CD14-positive monocyte (primary cell): ENCODE measurements around the gene SLC35D1. TPM values are rescaled to one million over a fixed set of nuclear protein-coding genes. Genes with fewer than 3 reads are reported as not detected.

Source experiments
- DNase-seq, 3 donors: peaks; one replicate each; pipeline ENCODE4 v3.0.0-alpha.2; 2011 to 2022
- H2AFZ ChIP-seq: 2 replicates; pipeline ENCODE4 v1.6.0; 2012; ENCODE audit warnings: mild to moderate bottlenecking, low read depth, low read length, inconsistent platforms; ENCODE audit not compliant: insufficient read depth, poor library complexity, severe bottlenecking
- H3K27ac ChIP-seq, 2 donors: 1 replicate in 1 of 2; 2 replicates in 1 of 2; pipeline ENCODE4 v1.5.1; 2012 to 2013; ENCODE audit warnings: low read length in 2 of 2, control low read depth in 1 of 2, inconsistent platforms in 1 of 2, low read depth in 1 of 2, mild to moderate bottlenecking in 1 of 2
- H3K27me3 ChIP-seq, 2 donors: one replicate each; pipeline versions ENCODE4 v1.6.0 to v1.6.1; 2011 to 2013; ENCODE audit warnings: low read length in 2 of 2; ENCODE audit not compliant: control insufficient read depth in 2 of 2, insufficient read depth in 2 of 2
- H3K36me3 ChIP-seq, 2 donors: replicated peaks in 1 of 2; 1 replicate in 1 of 2; 2 replicates in 1 of 2; pipeline versions ENCODE4 v1.5.1 to v1.6.1; 2012 to 2013; ENCODE audit warnings: low read length in 2 of 2, control low read depth in 1 of 2, inconsistent platforms in 1 of 2, mild to moderate bottlenecking in 1 of 2; ENCODE audit not compliant: insufficient read depth in 2 of 2, control insufficient read depth in 1 of 2
- H3K4me1 ChIP-seq, 2 donors: 1 replicate in 1 of 2; 2 replicates in 1 of 2; pipeline versions ENCODE4 v1.5.1 to v1.6.1; 2012 to 2013; ENCODE audit warnings: low read length in 2 of 2, control low read depth in 1 of 2, inconsistent platforms in 1 of 2, mild to moderate bottlenecking in 1 of 2, moderate library complexity in 1 of 2; ENCODE audit not compliant: insufficient read depth in 2 of 2, control insufficient read depth in 1 of 2
- H3K4me2 ChIP-seq: replicated peaks from 2 replicates; pipeline ENCODE3; 2012; ENCODE audit warnings: low read length, moderate library complexity, mild to moderate bottlenecking; ENCODE audit not compliant: poor library complexity, severe bottlenecking; ENCODE audit errors: extremely low read depth
- H3K4me3 ChIP-seq, 3 experiments: fragments of 200-600 bp in 1 of 3; sonication (generic) in 1 of 3; replicated peaks in 1 of 3; 1 replicate in 2 of 3; 2 replicates in 1 of 3; pipeline ENCODE4 v1.5.1; 2011 to 2013; ENCODE audit warnings: low read length in 3 of 3, mild to moderate bottlenecking in 3 of 3, control low read depth in 2 of 3, low read depth in 2 of 3, inconsistent platforms in 1 of 3, moderate library complexity in 1 of 3
- H3K79me2 ChIP-seq: 2 replicates; pipeline ENCODE4 v1.6.0; 2012; ENCODE audit warnings: mild to moderate bottlenecking, control low read depth, inconsistent platforms, low read length, moderate library complexity; ENCODE audit not compliant: insufficient read depth
- H3K9ac ChIP-seq: 2 replicates; pipeline ENCODE4 v1.6.0; 2017; ENCODE audit warnings: low read length, mild to moderate bottlenecking; ENCODE audit not compliant: insufficient read depth, poor library complexity, severe bottlenecking
- H3K9me3 ChIP-seq, 2 donors: replicated peaks in 1 of 2; 1 replicate in 1 of 2; 2 replicates in 1 of 2; pipeline versions ENCODE4 v1.5.1 to v1.6.1; 2012 to 2013; ENCODE audit warnings: low read length in 2 of 2, control low read depth in 1 of 2; ENCODE audit not compliant: control insufficient read depth in 1 of 2, insufficient read depth in 1 of 2
- H4K20me1 ChIP-seq: 2 replicates; pipeline ENCODE4 v1.6.0; 2012; ENCODE audit warnings: mild to moderate bottlenecking, low read length, control low read depth, moderate library complexity; ENCODE audit not compliant: insufficient read depth
- H3K27ac Mint-ChIP-seq, 7 donors: one replicate each; pipeline ENCODE4 v1.8.0; 2020; ENCODE audit warnings: mild to moderate bottlenecking in 7 of 7, mixed read lengths in 7 of 7, moderate library complexity in 6 of 7, inconsistent platforms in 2 of 7
- H3K27me3 Mint-ChIP-seq, 3 donors: one replicate each; pipeline ENCODE4 v1.8.0; 2021 to 2022; ENCODE audit warnings: low read depth in 3 of 3, mild to moderate bottlenecking in 3 of 3, mixed read lengths in 3 of 3, moderate library complexity in 3 of 3, inconsistent platforms in 1 of 3
- H3K36me3 Mint-ChIP-seq, 2 donors: one replicate each; pipeline ENCODE4 v1.8.0; 2020; ENCODE audit warnings: mixed read lengths in 2 of 2, inconsistent platforms in 1 of 2, mild to moderate bottlenecking in 1 of 2
- H3K4me1 Mint-ChIP-seq: one replicate; pipeline ENCODE4 v1.8.0; 2020; ENCODE audit warnings: mild to moderate bottlenecking, mixed read lengths
- H3K4me3 Mint-ChIP-seq, 2 donors: one replicate each; pipeline ENCODE4 v1.8.0; 2020; ENCODE audit warnings: mild to moderate bottlenecking in 2 of 2, mixed read lengths in 2 of 2, moderate library complexity in 1 of 2
- H3K9me3 Mint-ChIP-seq, 7 donors: one replicate each; pipeline ENCODE4 v1.8.0; 2020 to 2022; ENCODE audit warnings: mixed read lengths in 7 of 7, mild to moderate bottlenecking in 6 of 7, moderate library complexity in 6 of 7, inconsistent platforms in 2 of 7
- WGBS: methylation state at CpG from one replicate; pipeline ENCODE4 v1.1.5; 2013; ENCODE audit warnings: missing lambda C conversion rate; ENCODE audit not compliant: insufficient coverage; 5-methylcytosine and 5-hydroxymethylcytosine counted together
- intact Hi-C, 2 donors: fragments of 100-400 bp; cut with micrococcal nuclease; formaldehyde crosslinking; loops; one replicate each; pipeline versions ENCODE4 v1.15.0 to v1.15.1; 2023
- polyA plus RNA-seq, 3 donors: library from polyadenylated mRNA; depleted of rRNA in 1 of 3; unstranded in 2 of 3; stranded (reverse) in 1 of 3; fragments of 300-500 nt in 2 of 3; fragments of >200 nt in 1 of 3; fragmentation: Illumina TruSeq in 2 of 3; gene quantifications; 1 replicate in 2 of 3; 2 replicates in 1 of 3; pipeline ENCODE4 v1.2.3, GENCODE V29; 2012 to 2021
- TF ChIP-seq, protein P1 (sequence below): fragments of 200-600 bp; IDR thresholded peaks from one replicate; pipeline ENCODE4 v1.8.0; 2022; ENCODE audit warnings: antibody characterized with exemption, mild to moderate bottlenecking

The SLC35D1 gene
- polyA plus RNA-seq, 3 donors: 2.2 to 3.3 (median 2.7) TPM

DNA sequence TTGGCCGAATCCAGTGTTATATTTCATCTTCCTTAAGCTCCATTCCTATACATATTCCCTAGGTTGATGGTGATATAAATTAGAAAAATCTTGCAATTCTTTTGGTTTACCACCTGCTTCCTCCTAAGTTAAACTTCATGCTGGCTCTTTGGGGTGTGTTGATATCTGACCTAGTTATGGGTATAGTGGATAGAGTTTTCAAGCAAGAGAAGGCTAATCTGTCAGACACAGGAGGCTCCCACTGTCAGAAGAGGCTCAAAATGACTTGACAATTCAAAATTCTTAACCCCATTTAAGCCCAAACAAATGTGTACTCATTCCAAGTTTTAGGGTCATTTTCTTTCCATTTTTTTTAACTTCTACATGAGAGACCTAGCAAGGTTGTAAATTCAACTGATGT lies 8.5 kb upstream of the SLC35D1 start:
- no peak overlapping the region for H3K27ac ChIP-seq
- peaks cover 4 to 8% of the 10 kb centered on the region in 2 donors for H3K9me3 ChIP-seq
- no peaks in the 10 kb centered on the region for H4K20me1 ChIP-seq
- no CpG with 5 or more reads among the region's 1 CpG for WGBS
- TF ChIP-seq, protein P1, sequence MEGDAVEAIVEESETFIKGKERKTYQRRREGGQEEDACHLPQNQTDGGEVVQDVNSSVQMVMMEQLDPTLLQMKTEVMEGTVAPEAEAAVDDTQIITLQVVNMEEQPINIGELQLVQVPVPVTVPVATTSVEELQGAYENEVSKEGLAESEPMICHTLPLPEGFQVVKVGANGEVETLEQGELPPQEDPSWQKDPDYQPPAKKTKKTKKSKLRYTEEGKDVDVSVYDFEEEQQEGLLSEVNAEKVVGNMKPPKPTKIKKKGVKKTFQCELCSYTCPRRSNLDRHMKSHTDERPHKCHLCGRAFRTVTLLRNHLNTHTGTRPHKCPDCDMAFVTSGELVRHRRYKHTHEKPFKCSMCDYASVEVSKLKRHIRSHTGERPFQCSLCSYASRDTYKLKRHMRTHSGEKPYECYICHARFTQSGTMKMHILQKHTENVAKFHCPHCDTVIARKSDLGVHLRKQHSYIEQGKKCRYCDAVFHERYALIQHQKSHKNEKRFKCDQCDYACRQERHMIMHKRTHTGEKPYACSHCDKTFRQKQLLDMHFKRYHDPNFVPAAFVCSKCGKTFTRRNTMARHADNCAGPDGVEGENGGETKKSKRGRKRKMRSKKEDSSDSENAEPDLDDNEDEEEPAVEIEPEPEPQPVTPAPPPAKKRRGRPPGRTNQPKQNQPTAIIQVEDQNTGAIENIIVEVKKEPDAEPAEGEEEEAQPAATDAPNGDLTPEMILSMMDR: no peak
- Mint-ChIP-seq H3K4me3 (no peak overlapping the region), H3K27ac (no peak overlapping the region), H3K9me3 (peaks cover 6 to 11% (median 8%) of the 10 kb centered on the region in 7 donors), H3K27me3 (peaks cover 0 to 4% (median 2%) of the 10 kb centered on the region in 3 donors), H3K36me3 (no peaks in the 10 kb centered on the region), H3K4me1 (no peaks in the 10 kb centered on the region)
- no peak overlapping the region for H3K4me3 ChIP-seq
- intact Hi-C loops: no loop called here
- DNase-seq: no peak
- no peaks in the 10 kb centered on the region for H3K36me3 ChIP-seq
- H3K4me1 ChIP-seq: no peaks in the 10 kb centered on the region
- H3K4me2 ChIP-seq: no peak overlapping the region
- no peak overlapping the region for H2AFZ ChIP-seq
- H3K79me2 ChIP-seq: no peaks in the 10 kb centered on the region
- no peaks in the 10 kb centered on the region for H3K27me3 ChIP-seq
- H3K9ac ChIP-seq: no peak overlapping the region

DNA sequence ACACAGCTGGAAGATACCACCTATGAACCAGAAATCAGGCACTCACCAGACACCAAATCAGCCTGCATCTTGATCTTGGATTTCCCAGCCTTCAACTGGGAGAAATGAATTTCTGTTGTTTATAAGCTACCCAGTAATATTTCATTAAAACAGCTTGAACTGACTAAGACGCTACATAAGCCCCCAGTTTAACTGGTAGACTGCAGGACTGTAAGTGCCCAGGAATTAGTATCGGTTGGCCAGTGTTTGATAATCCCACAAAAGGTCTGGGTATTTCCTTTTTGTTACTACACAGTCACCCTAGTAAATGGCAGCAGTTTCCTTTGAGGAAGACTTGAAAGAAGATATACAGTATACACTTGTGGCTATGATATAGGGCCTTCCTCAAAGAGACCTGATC lies 7.3 kb upstream of the SLC35D1 start:
- intact Hi-C loops: no loop called here
- Mint-ChIP-seq H3K36me3 (no peaks in the 10 kb centered on the region), H3K27ac (no peak overlapping the region), H3K4me3 (no peak overlapping the region), H3K9me3 (peaks cover 0 to 2% (median 0%) of the 10 kb centered on the region in 7 donors), H3K27me3 (peaks cover 0 to 4% (median 2%) of the 10 kb centered on the region in 3 donors), H3K4me1 (no peaks in the 10 kb centered on the region)
- Histone ChIP-seq H3K27me3 (no peaks in the 10 kb centered on the region), H3K79me2 (no peaks in the 10 kb centered on the region), H3K4me1 (no peaks in the 10 kb centered on the region), H3K9me3 (no peaks in the 10 kb centered on the region), H2AFZ (no peak overlapping the region), H3K36me3 (no peaks in the 10 kb centered on the region), H3K4me3 (no peak overlapping the region), H3K4me2 (no peak overlapping the region), H3K9ac (no peak overlapping the region), H4K20me1 (no peaks in the 10 kb centered on the region), H3K27ac (no peak overlapping the region)
- no peak for DNase-seq
- WGBS: no CpG with 5 or more reads among the region's 2 CpGs
- TF ChIP-seq, protein P1: no peak
